Muscle of leg (tissue), 11 donors: Measurements from ENCODE around the gene CNTLN. TPM values are rescaled to one million over a fixed set of nuclear protein-coding genes. Genes with fewer than 3 reads are reported as not detected.
"Not testable (repeated sequence)": the region's sequence is repeated elsewhere in the genome, so short reads cannot be mapped to it uniquely, and the experiment has no call there.

Experiments
- DNase-seq: peaks from one replicate; pipeline ENCODE4 v3.0.0; 2013
- H3K27ac ChIP-seq: one replicate; pipeline ENCODE4 v1.5.1; 2013; ENCODE audit warnings: mild to moderate bottlenecking, low read length, control low read depth
- H3K27me3 ChIP-seq: one replicate; pipeline ENCODE4 v1.6.1; 2013; ENCODE audit warnings: low read length; ENCODE audit not compliant: control insufficient read depth, insufficient read depth
- H3K36me3 ChIP-seq: one replicate; pipeline ENCODE4 v1.6.1; 2013; ENCODE audit warnings: low read length; ENCODE audit not compliant: control insufficient read depth, insufficient read depth
- H3K4me1 ChIP-seq: one replicate; pipeline ENCODE4 v1.6.1; 2013; ENCODE audit warnings: low read length; ENCODE audit not compliant: control insufficient read depth, insufficient read depth
- H3K4me3 ChIP-seq: one replicate; pipeline ENCODE4 v1.5.1; 2013; ENCODE audit warnings: low read length, control low read depth
- H3K9me3 ChIP-seq: replicated peaks from 2 replicates; pipeline ENCODE4 v1.6.1; 2013; ENCODE audit warnings: low read depth, low read length; ENCODE audit not compliant: control insufficient read depth
- WGBS: methylation state at CpG from one replicate; pipeline ENCODE4 v1.1.5; 2013; ENCODE audit warnings: missing lambda C conversion rate; ENCODE audit not compliant: insufficient coverage; 5-methylcytosine and 5-hydroxymethylcytosine counted together
- polyA plus RNA-seq, 8 donors: library from polyadenylated mRNA; unstranded; fragments of 120-200 nt; gene quantifications; one replicate each; pipeline versions ENCODE4 v1.2.1 to v1.2.3, GENCODE V29; 2013; ENCODE audit warnings: inconsistent platforms in 1 of 8, low replicate concordance in 1 of 8; ENCODE audit not compliant: insufficient read length in 8 of 8, insufficient read depth in 1 of 8
- total RNA-seq: library from RNA; stranded (reverse); fragments of 120-200 nt; gene quantifications from one replicate; pipeline ENCODE4 v1.2.4, GENCODE V29; 2013

CNTLN gene
- total and polyA plus RNA-seq, 9 donors, result 7.2 to 13.7 (median 9.4) TPM

DNA sequence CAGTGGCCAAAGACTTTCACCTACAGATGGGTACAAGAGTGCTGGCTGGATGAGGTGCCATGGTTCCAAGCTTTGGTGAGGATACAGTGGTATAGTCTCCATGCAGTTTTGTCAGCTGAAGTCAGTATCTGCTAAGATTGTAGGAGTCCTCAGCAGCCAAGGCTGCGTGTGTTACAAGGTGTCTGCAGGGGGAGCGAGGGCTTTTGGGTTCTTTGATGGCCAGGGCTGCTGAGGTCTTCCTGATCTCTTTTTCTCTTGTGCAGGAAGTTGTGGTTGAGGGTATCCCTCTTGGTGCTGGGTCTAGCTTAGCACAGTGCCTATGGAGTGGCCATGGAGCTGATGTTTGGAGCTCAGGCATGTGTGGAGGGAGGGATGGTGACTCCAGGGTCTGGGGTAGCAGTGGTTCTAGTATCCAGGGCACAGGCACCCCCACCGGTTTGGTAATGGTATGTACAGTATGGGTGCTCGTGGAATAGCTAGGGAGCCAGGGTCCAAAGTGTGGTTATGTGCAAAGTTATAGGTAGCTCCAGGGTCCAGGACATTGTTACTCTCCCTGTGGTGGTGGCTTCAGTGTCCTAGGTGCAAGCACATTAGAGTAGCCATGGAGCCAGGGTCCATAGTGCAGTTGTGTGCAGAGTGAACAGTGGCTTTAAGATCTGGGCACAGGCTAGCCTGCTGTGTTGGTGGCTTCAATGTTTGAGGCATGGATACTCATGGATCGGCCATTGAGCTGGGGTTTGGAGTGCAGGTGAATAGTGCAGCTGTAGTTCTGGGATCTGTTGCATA lies 36.7 kb downstream of the CNTLN start:
- 89% methylated on average over 5 of the region's 5 CpGs for WGBS
- Histone ChIP-seq H3K27me3 (no peaks in the 10 kb centered on the region), H3K9me3 (peaks cover 6% of the 10 kb centered on the region), H3K36me3 (no peaks in the 10 kb centered on the region), H3K4me3 (no peak overlapping the region), H3K4me1 (no peaks in the 10 kb centered on the region), H3K27ac (no peak overlapping the region)
- DNase-seq, result no peak

DNA sequence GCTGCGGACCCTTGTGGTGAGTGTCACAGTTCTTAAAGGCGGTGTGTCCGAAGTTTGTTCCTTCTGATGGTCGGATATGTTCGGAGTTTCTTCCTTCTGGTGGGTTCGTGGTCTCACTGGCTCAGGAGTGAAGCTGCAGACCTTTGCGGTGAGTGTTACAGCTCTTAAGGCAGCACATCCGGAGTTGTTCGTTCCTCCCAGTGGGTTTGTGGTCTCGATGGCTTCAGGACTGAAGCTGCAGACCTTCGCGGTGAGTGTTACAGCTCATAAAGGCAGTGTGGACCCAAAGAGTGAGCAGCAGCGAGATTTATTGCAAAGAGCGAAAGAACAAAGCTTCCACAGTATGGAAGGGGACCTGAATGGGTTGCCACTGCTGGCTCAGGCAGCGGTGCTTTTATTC lies 42.7 kb downstream of the CNTLN start:
- not testable (repeated sequence) for H3K4me1 ChIP-seq, H3K9me3 ChIP-seq, H3K36me3 ChIP-seq, H3K27me3 ChIP-seq, H3K4me3 ChIP-seq, H3K27ac ChIP-seq, DNase-seq
- WGBS, result 98% methylated on average over 12 of the region's 15 CpGs

DNA sequence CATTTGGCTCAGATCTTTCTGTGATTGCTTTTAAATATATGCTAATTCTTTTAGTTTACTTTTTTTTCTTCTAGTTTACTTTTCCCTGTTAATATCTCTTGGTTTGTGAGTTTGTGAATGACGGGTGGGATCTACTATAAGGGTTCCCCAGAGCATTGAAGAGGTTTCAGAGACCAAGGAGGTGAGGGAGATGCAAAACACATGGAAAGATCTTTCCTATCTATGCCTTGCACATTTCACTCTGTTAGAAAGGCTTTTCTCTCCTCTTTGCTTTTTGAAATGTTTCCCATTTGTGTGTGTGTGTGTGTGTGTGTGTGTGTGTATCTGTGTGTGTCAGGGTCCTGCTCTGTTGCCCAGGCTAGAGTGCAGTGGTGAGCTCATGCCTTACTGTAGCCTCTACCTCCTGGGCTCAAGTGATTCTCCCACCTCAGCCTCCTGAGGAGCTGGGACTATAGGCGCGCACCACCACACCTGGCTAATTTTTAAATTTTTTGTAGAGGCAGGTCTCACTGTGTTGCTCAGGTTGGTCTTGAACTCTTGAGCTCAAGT lies 50.7 kb downstream of the CNTLN start:
- H3K27me3 ChIP-seq, result no peaks in the 10 kb centered on the region
- no peak overlapping the region for H3K27ac ChIP-seq
- no peaks in the 10 kb centered on the region for H3K36me3 ChIP-seq
- H3K4me3 ChIP-seq, result no peak overlapping the region
- no peak for DNase-seq
- no CpG with 5 or more reads among the region's 3 CpGs for WGBS
- no peaks in the 10 kb centered on the region for H3K4me1 ChIP-seq
- H3K9me3 ChIP-seq, result no peaks in the 10 kb centered on the region

DNA sequence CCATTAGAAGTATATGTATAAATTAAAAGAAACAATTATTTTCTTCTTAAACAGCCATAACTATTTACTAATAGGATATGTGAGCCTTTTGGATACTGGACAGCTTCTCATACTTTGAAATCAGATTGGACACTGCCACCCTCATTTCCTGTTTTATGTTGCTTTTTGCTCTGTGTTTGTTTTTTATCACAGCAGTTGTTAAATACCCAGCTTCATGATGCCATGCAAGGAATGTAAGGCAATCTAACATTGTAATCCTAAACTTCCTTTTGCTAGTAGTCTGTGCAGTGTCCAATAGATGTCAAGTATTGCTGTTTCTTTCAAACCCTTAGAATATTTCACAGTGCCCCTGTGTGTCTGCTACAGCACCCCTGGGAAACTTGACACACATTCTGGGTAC lies 56.2 kb downstream of the CNTLN start:
- DNase-seq, result no peak
- Histone ChIP-seq H3K27ac (no peak overlapping the region), H3K9me3 (no peaks in the 10 kb centered on the region), H3K4me1 (no peaks in the 10 kb centered on the region), H3K4me3 (no peak overlapping the region), H3K36me3 (no peaks in the 10 kb centered on the region), H3K27me3 (no peaks in the 10 kb centered on the region)

DNA sequence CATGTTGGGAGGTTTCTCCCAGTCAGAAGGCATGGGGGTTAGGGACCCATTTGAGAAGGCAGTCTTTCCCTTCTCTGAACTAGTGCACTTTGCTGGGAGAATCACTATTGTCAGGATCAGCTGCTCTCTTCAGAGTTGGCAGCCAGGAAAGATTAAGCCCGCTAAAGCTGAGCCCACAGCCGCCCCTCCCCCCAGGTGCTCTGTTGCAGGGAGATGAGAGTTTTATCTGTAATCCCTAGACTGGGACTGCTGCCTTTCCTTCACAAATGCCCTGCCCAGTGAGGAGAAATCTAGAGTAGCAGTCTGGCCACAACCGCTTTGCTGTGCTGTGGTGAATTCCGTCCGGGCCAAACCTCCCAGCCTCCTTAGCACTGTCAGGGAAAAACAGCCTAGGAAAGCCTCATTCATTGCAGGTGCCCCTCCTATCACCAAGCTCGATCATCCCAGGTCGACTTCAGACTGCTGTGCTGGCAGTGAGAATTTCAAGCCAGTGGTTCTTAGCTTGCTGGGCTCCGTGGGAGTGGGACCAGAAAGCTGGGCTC lies 69.8 kb downstream of the CNTLN start:
- H3K4me3 ChIP-seq, result no peak overlapping the region
- no peaks in the 10 kb centered on the region for H3K4me1 ChIP-seq
- DNase-seq, result no peak
- 28% methylated on average over 2 of the region's 8 CpGs for WGBS
- no peaks in the 10 kb centered on the region for H3K36me3 ChIP-seq
- H3K27ac ChIP-seq, result no peak overlapping the region
- no peaks in the 10 kb centered on the region for H3K27me3 ChIP-seq
- H3K9me3 ChIP-seq, result peaks cover 29% of the 10 kb centered on the region

DNA sequence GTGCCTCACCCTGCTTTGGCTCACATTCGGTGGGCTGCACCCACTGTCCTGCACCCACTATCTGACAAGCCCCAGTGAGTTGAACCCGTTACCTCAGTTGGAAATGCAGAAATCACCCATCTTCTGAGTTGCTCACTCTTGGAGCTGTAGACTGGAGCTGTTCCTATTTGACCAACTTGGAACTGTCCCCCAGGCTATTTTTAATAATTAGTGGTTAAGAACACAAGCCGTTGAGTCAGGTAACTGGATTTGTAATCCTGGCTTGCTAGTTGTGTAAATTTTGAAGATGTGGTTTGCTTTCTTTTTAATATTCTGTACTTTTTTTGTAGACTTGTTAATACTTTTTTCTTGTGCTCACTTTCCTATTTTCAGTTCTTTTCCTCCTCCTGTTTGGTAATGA lies 81.2 kb downstream of the CNTLN start:
- H3K36me3 ChIP-seq, result no peaks in the 10 kb centered on the region
- H3K27ac ChIP-seq, result no peak overlapping the region
- WGBS, result 100% methylated on average over 2 of the region's 3 CpGs
- no peak for DNase-seq
- no peaks in the 10 kb centered on the region for H3K4me1 ChIP-seq
- peaks cover 4% of the 10 kb centered on the region for H3K9me3 ChIP-seq
- no peaks in the 10 kb centered on the region for H3K27me3 ChIP-seq
- H3K4me3 ChIP-seq, result no peak overlapping the region

DNA sequence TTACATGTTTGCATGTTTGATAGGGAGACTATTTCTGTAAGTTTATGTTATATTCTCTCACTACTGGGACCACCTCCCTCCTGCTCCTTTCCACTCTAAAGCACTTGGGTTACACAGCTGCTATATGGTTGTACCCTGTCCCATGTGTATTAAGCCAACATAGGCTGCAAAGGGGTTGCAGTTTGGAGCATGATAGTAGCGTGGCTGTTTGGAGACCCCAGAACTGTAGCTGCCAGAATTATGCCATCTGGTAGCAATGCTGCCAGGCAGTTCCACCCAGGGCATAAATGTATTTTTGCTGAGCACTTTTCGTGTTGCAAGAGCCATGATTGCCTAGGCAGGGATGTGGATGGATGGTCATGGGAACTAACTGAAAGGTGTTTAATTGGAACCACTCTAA lies 81.8 kb downstream of the CNTLN start:
- no peak overlapping the region for H3K4me3 ChIP-seq
- 64% methylated on average over 1 of the region's 2 CpGs for WGBS
- no peaks in the 10 kb centered on the region for H3K36me3 ChIP-seq
- no peak overlapping the region for H3K27ac ChIP-seq
- peaks cover 4% of the 10 kb centered on the region for H3K9me3 ChIP-seq
- H3K4me1 ChIP-seq, result no peaks in the 10 kb centered on the region
- no peak for DNase-seq
- H3K27me3 ChIP-seq, result no peaks in the 10 kb centered on the region

DNA sequence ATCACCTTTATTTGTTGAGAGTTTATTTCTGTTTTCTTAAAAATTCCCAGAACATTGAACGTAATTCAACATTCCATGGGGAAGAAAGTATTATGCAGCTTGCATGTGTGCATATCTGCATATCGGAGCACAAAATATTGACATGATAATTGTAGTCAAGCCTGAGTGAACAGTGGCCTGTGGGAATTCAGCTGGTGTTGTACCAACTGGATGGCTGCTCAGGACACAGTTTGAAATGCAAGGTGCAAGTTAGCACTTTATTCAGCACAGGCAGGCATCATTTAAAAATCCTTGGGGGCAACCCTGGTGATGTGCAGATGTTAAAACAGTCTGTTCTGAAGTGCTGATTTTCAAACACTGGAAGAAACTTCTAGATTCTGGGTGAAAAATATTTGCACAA lies 82.4 kb downstream of the CNTLN start:
- Histone ChIP-seq H3K36me3 (no peaks in the 10 kb centered on the region), H3K4me3 (no peak overlapping the region), H3K4me1 (no peaks in the 10 kb centered on the region), H3K27ac (no peak overlapping the region), H3K27me3 (no peaks in the 10 kb centered on the region), H3K9me3 (peaks cover 4% of the 10 kb centered on the region)
- DNase-seq, result no peak
- 55% methylated on average over 1 of the region's 2 CpGs for WGBS

DNA sequence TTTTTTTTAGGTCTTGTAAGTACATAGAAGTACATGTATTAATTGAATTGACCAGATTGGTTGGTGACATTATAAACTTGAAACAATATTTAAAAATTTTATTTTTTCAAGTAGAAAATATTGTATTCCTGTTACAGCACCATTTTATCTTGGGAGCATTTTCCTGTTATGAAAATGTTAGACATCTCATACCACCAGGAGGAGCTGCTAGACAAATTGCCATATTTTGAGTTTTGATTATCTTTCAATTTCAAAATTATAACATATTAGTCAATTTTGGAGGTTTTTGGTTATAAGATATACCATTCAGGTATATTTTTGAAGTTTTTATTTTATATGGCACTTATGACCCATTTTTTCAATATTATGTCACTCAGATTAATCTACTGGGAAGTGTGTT lies 84.4 kb downstream of the CNTLN start:
- Histone ChIP-seq H3K4me1 (no peaks in the 10 kb centered on the region), H3K36me3 (no peaks in the 10 kb centered on the region), H3K27ac (no peak overlapping the region), H3K4me3 (no peak overlapping the region), H3K9me3 (no peaks in the 10 kb centered on the region), H3K27me3 (no peaks in the 10 kb centered on the region)
- DNase-seq, result no peak

DNA sequence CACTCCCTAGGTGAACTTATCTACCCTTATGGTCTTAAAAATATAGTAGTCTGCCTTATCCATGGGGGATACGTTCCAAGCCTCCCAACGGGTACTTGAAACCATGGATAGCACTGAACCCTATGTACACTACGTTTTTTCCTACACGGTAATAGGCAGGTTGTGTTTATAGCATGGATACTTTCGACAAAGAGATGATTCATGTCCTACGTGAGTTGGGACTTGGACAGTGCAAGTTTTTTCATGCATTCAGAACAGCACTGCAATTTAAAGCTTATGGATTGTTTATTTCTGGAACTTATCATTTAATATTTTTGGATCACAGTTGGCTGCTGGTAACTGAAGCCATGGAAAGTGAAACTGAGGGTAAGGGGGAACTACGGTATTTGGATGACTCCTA lies 88.1 kb downstream of the CNTLN start:
- Histone ChIP-seq H3K4me3 (no peak overlapping the region), H3K36me3 (no peaks in the 10 kb centered on the region), H3K4me1 (no peaks in the 10 kb centered on the region), H3K9me3 (no peaks in the 10 kb centered on the region), H3K27me3 (no peaks in the 10 kb centered on the region), H3K27ac (no peak overlapping the region)
- no peak for DNase-seq
- no CpG with 5 or more reads among the region's 7 CpGs for WGBS
